ENCODE results near the gene SLC27A3. TPM values are rescaled to one million over a fixed set of nuclear protein-coding genes. Genes with fewer than 3 reads are reported as not detected.

SLC27A3 gene
- total and polyA plus RNA-seq, 9 of the 15 experiments (the other 6 are each of a cell fraction or from before 2014, with no cell fraction given), result 0.57 to 5.2 (median 2.8) TPM

DNA sequence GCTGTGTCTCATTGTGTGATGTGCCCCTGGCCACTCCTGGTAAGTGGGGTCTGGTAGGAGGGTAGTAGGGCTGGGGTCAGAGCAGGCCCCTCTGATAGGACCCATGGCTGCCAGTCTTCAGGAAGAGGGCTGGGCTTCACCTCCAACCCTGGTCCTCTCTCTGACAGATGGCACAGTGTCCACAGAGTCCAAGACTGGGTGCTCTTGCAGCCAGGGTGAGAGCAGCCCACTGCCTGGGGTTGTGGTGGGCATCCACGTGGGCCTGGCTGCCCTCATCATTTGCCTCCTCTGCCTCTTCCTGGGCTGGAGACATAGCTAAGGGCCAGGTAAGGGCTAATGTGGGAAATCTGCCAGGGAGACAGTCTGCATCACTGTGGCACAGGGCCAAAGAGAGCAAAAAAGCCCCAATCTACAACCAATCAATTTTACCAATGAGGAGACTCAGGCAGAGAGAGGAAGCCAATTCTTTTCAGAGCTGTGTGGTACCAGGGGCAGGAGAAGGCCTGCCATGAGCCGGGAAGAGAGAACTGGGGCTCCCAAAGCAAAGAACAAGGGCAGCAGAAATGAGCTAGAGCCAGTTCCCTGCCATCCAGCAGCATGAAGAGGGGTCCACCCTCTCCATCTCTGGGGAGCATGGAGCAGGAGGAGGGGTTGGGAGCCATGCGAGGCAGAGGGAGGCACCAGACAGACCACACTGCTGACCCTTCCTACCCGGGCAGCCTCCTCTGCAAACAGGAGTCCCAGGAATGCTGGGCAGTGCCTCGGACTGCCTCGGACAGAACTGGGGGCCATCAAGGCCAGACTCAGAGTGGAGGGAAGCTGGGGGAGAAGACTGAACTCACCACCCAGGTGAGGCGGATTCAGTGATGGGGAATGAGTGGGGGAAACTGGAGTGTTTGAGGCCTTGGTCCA is 26.8 kb downstream of the SLC27A3 start:
- POLR2A ChIA-PET, result interaction anchor here (0.6 to 2.7 kb wide), 5 partner anchors 9 to 188 kb away, joined by 3 to 9 read pairs (median 4); partner anchors contain the start of gene RPS27

More for the DNA sequence above, 26.8 kb downstream of the SLC27A3 start:
- in situ Hi-C loops (cut with MboI) (no loop called here), intact Hi-C loops (cut with micrococcal nuclease) (no loop called here)
- Histone ChIP-seq H4K20me1 (replicated peaks; ENCODE audit: control insufficient read depth, insufficient read depth, low read length) (no peaks in the 10 kb centered on the region), H3K9me1 (ENCODE audit: control insufficient read depth, insufficient read depth, low read length) (no peaks in the 10 kb centered on the region), H3K79me2 (ENCODE audit: control insufficient read depth, insufficient read depth, low read length) (no peaks in the 10 kb centered on the region), H3K27me3 (ENCODE audit: control insufficient read depth in 2 of 2, insufficient read depth in 2 of 2, low read length in 2 of 2) (no peaks in the 10 kb centered on the region), H2AFZ (ENCODE audit: low read depth, low read length) (no peak overlapping the region), H3K36me3 (ENCODE audit: control insufficient read depth, insufficient read depth, low read length) (peaks cover 11% of the 10 kb centered on the region; the same call in 2 of the 3 replicates), H3K9ac (ENCODE audit: insufficient read depth in 1 of 2, low read depth in 2 of 2, low read length in 2 of 2) (0 out of 4 replicates have a peak overlapping the region, but pooled peaks of 1 of the 2 experiments have one; percentile 11), H3K4me1 (replicated peaks in 1 of 2; ENCODE audit: control insufficient read depth in 2 of 2, insufficient read depth in 2 of 2, low read length in 2 of 2) (peaks cover 17 to 18% of the 10 kb centered on the region in 2 experiments; a peak in 4 of 5 replicates), H3K27ac (ENCODE audit: extremely low read depth, low read depth, low read length) (no peak overlapping the region), H3K4me2 (ENCODE audit: insufficient read depth, low read length) (no peak overlapping the region), H3K9me3 (replicated peaks; ENCODE audit: control insufficient read depth, insufficient read depth, low read depth, low read length) (no peaks in the 10 kb centered on the region), H3K4me3 (no peak overlapping the region)
- ATAC-seq, result no peak
- no peak for DNase-seq (ENCODE audit: extremely low read depth in 1 of 4, low spot score in 3 of 4)
- TF ChIP-seq NFIC (IDR thresholded peaks at IDR 0.05), result peak; percentile 21; the same call in 1 of the 2 replicates
- TF ChIP-seq POLR2G (IDR thresholded peaks at IDR 0.05; ENCODE audit: low read depth, low read length), result peak; percentile 21; the same call in 1 of the 2 replicates
- TF ChIP-seq, protein P1, sequence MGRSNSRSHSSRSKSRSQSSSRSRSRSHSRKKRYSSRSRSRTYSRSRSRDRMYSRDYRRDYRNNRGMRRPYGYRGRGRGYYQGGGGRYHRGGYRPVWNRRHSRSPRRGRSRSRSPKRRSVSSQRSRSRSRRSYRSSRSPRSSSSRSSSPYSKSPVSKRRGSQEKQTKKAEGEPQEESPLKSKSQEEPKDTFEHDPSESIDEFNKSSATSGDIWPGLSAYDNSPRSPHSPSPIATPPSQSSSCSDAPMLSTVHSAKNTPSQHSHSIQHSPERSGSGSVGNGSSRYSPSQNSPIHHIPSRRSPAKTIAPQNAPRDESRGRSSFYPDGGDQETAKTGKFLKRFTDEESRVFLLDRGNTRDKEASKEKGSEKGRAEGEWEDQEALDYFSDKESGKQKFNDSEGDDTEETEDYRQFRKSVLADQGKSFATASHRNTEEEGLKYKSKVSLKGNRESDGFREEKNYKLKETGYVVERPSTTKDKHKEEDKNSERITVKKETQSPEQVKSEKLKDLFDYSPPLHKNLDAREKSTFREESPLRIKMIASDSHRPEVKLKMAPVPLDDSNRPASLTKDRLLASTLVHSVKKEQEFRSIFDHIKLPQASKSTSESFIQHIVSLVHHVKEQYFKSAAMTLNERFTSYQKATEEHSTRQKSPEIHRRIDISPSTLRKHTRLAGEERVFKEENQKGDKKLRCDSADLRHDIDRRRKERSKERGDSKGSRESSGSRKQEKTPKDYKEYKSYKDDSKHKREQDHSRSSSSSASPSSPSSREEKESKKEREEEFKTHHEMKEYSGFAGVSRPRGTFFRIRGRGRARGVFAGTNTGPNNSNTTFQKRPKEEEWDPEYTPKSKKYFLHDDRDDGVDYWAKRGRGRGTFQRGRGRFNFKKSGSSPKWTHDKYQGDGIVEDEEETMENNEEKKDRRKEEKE (IDR thresholded peaks at IDR 0.05; ENCODE audit: borderline replicate concordance in 1 of 2, control insufficient read depth in 1 of 2, low read depth in 2 of 2, low read length in 1 of 2), result no peak
- no peak for FAIRE-seq
- WGBS (ENCODE audit: insufficient coverage, low coverage, missing lambda C conversion rate), result 70% methylated on average over 7 of the region's 7 CpGs
- no TSS peak for BruUV-seq (replicated peaks)
- CTCF ChIA-PET (ENCODE audit: low intra/inter-chr PET ratio), result no interaction called here

Measured in K562 (cell line).